GM19395 (cell line): ENCODE measurements around the gene GIPC3.

Experiments used
- ATAC-seq: cut with Tn5 transposase; IDR thresholded peaks from one replicate; pipeline ENCODE4 v1.9.1; 2021; ENCODE audit warnings: mild to moderate bottlenecking, moderate library complexity; ENCODE audit not compliant: unreplicated experiment

GIPC3 gene

GRCh38 chr19:3634496-3635045, 49.3 kb downstream of the GIPC3 start:
- no peak for ATAC-seq

- no peak for ATAC-seq
Observed at GRCh38 chr19:3636506-3636905, 51.2 kb downstream of the GIPC3 start.

GRCh38 chr19:3636962-3637361, 51.7 kb downstream of the GIPC3 start:
- ATAC-seq = no peak

- no peak for ATAC-seq
Observed at GRCh38 chr19:3637621-3638020, 52.3 kb downstream of the GIPC3 start.

- no peak for ATAC-seq
Observed at GRCh38 chr19:3638208-3639193, 53.2 kb downstream of the GIPC3 start.

GRCh38 chr19:3639479-3639878, 54.2 kb downstream of the GIPC3 start:
- ATAC-seq = no peak

- no peak for ATAC-seq
Observed at GRCh38 chr19:3641515-3642269, 56.4 kb downstream of the GIPC3 start.

- no peak for ATAC-seq
Observed at GRCh38 chr19:3642296-3642695, 57.0 kb downstream of the GIPC3 start.
